Fibroblast of skin of right biceps (primary cell): ENCODE measurements around the gene TACC2.
A peak's percentile ranks its signal among the peaks of the same experiment; 100 is the strongest.
"Not testable (repeated sequence)": the region's sequence is repeated elsewhere in the genome, so short reads cannot be mapped to it uniquely, and the experiment has no call there.

Experiments
- DNase-seq: peaks from one replicate; pipeline ENCODE4 v3.0.0-alpha.2; 2013

The TACC2 gene

GRCh38 chr10:122096181-122096580 lies 107.2 kb downstream of the TACC2 start:
- not testable (repeated sequence) for DNase-seq

- DNase-seq, result no peak
Measured at GRCh38 chr10:122096705-122097104, 107.7 kb downstream of the TACC2 start.

GRCh38 chr10:122097935-122098334 lies 109.0 kb downstream of the TACC2 start:
- no peak for DNase-seq

- no peak for DNase-seq
Measured at GRCh38 chr10:122098924-122099323, 110.0 kb downstream of the TACC2 start.

- no peak for DNase-seq
Measured at GRCh38 chr10:122099562-122099961, 110.6 kb downstream of the TACC2 start.

DNA sequence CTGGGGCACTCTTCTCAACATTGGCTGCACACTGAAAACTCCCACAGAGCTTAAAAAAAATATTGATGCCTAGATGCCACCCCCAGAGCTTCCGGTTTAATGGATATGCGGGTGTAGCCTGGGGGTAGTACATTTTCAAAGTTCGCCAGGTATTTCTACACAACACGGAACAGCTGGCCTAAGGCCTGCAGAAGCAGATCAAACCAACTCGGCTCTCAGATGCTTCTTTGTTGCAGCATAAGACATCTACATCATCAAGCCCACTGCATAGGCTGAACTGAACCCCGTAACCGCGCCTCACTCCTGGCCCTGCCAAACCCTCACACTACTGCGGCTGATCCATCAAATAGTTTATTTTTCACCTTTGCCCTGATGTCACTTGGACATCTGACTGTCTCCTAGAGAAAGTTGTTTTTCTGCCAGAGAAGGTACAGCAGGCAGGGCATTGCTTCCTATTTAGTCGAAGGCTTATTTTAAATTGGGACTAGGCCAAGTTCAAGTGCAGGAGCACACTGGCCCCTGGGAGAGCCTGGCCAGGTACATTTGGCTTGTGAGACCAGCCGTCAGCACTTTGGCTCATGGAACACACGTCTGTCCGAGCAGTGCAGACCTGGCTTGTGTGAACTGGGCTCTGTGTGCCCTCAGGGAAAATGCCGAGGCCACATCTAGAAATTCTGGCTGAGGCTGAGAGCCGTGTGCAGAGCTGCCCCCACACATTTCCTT lies 113.3 kb downstream of the TACC2 start:
- DNase-seq, result no peak

GRCh38 chr10:122102869-122103525 lies 114.0 kb downstream of the TACC2 start:
- DNase-seq, result no peak

- no peak for DNase-seq
Measured at GRCh38 chr10:122103592-122103991, 114.6 kb downstream of the TACC2 start.

DNA sequence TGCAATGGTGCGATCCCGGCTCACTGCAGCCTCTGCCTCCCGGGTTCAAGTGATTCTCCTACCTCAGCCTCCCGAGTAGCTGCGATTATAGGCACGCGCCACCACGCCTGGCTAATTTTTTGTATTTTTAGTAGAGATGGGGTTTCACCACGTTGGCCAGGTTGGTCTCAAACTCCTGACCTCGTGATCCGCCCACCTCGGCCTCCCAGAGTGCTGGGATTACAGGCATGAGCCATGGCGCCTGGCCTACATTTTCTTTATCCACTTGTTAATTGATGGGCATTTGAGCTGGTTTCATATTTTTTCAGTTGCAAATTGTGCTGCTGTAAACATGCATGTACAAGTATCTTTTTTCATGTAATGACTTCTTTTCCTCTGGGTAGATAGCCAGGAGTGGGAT lies 119.8 kb downstream of the TACC2 start:
- not testable (repeated sequence) for DNase-seq

DNA sequence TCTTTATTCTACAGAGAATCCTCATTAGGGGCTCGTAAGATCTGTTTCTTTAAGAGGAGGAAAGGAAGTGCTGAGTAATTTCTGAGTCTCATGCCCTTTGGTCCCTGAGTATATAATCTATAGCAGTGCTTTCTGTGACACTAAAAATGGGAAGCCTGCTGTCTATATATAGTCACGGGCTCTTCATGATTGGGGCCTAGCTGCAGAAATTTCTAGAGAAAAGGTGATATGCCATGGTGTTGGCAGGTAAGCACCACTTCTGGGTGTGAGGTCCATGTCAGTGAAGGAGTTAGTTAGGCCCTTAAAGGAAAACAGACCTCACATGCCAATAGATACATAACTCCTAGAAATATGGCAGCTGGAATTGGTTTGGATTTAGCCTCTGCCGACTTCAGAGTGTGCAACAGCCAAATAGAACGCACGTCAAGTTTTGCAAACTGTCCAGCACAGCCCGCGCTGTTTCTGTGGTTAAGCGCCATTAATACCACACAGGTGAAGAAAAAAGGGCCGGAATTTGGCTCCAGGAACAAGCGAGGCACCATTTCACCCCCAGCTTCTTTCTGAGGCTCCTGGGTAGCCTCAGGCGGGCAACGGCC lies 123.2 kb downstream of the TACC2 start:
- peak; percentile 30 for DNase-seq

DNA sequence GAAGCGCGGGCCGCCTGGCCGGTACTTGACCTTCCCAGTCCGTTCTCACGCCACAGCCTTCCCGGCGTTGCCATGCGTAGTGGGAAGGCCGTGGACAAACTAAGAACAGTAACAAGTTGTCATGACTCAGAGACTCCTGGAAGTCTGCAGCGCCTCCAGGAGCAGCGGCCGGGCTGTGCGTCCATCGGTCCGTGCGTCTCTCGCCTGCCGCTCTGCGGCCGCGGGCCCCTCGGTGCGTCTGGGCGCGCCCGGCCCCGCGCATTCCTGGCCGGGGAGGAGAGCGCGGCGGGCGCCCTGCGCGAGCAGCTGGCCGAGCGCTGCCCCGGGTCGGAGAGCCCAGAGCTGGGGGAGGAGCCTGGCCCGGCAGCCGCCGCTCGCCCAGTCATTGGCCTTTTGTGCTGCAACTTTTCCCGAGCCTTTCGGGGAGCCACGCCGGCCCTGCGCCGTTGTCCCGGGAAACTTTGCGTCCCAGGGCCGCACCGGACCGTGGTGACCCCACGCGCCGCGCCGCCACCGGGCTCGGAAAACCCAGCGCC lies 123.7 kb downstream of the TACC2 start:
- peak; percentile 87 for DNase-seq

GRCh38 chr10:122113161-122113944 lies 124.4 kb downstream of the TACC2 start:
- peak; percentile 71 for DNase-seq

GRCh38 chr10:122113945-122114747 lies 125.2 kb downstream of the TACC2 start:
- DNase-seq, result no peak

- DNase-seq, result no peak
Measured at GRCh38 chr10:122115874-122116273, 126.9 kb downstream of the TACC2 start.

DNA sequence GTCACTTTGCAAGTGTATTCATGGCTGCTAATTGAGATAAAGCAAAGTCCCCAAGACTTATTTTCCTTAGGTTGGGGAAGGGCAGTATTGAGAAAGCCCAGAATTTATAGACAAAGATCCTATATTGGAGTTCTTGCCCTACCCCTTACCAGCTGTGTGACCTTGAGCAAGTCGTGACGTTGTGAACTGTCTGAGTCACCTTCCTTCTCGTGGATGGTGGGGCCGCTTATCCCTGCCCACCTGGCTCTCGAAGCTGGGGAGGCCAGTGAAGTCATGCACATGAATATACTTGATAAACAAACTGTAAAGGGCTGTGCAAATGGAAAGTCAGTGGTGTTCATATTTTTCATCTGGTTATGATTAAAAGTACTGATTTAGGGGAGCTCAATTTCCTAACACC lies 127.4 kb downstream of the TACC2 start:
- DNase-seq, result peak; percentile 22

DNA sequence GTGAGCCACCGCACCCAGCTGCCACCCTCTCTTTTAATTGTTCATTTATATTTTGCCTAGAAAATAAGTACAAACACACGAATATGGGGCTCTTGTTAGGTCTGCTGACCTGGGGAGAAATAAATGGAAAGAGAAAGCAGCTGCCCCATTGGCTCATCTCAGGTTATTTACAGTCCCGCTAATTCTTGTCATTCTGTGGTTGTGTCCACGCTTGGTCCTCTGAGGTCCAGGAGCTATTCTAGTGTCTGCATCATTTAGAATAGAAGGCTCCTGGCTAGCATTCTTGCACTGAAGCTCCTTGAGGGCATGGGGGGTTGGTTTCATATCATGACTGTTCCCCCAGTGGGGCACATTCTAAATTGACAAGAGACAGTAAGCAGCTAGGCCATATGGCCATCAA lies 128.5 kb downstream of the TACC2 start:
- no peak for DNase-seq

- DNase-seq, result no peak
Measured at GRCh38 chr10:122120008-122120744, 131.2 kb downstream of the TACC2 start.

- no peak for DNase-seq
Measured at GRCh38 chr10:122121059-122121458, 132.1 kb downstream of the TACC2 start.

- DNase-seq, result peak; percentile 16
Measured at GRCh38 chr10:122122493-122122892, 133.5 kb downstream of the TACC2 start.

- no peak for DNase-seq
Measured at GRCh38 chr10:122123186-122123585, 134.2 kb downstream of the TACC2 start.

- no peak for DNase-seq
Measured at GRCh38 chr10:122124342-122124741, 135.4 kb downstream of the TACC2 start.

DNA sequence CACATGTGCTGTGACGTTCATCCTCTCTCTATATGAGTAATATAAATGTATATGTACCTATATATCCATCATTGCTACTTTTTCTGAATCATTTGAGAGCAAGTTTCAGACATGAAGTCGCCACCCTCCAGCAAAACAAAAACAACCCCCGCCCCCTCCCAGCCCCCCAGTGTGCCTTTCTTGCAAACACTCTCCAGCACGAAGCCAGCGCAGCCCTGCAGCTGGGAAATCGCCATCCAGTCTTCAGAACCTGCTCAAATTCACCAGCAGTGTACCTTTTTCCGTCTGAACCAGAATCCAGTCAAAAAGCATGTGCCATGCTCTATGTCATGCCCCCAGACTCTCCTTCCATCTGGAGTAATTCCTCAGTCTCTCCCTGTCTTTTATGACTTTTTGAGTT lies 135.8 kb downstream of the TACC2 start:
- DNase-seq, result no peak
